ACC112 (cell line): ENCODE data around the gene NOTCH2.

Source experiments
- H2AFZ ChIP-seq: fragments of 200-600 bp; sonication (generic); one replicate; pipeline ENCODE4 v1.6.0; 2017; ENCODE audit warnings: antibody characterized with exemption, low read length; ENCODE audit not compliant: unreplicated experiment
- H3K27ac ChIP-seq: fragments of 200-600 bp; sonication (generic); 2 replicates; pipeline ENCODE4 v1.5.1; 2014; ENCODE audit warnings: low read depth, mild to moderate bottlenecking, antibody characterized with exemption, low read length, moderate library complexity
- H3K27me3 ChIP-seq: fragments of 200-600 bp; sonication (generic); 2 replicates; pipeline ENCODE4 v1.6.1; 2014; ENCODE audit warnings: mild to moderate bottlenecking, antibody characterized with exemption, low read length, moderate library complexity, mixed read lengths; ENCODE audit not compliant: insufficient read depth
- H3K36me3 ChIP-seq: fragments of 200-600 bp; sonication (generic); 2 replicates; pipeline ENCODE4 v1.6.1; 2016; ENCODE audit warnings: mild to moderate bottlenecking, antibody characterized with exemption, low read length, moderate library complexity, mixed read lengths; ENCODE audit not compliant: insufficient read depth
- H3K4me1 ChIP-seq: fragments of 200-600 bp; sonication (generic); one replicate; pipeline ENCODE4 v1.6.1; 2016; ENCODE audit warnings: low read length, mixed read lengths; ENCODE audit not compliant: insufficient read depth, unreplicated experiment, control insufficient read depth
- H3K4me3 ChIP-seq: fragments of 200-600 bp; sonication (generic); 2 replicates; pipeline ENCODE4 v1.5.1; 2014; ENCODE audit warnings: mild to moderate bottlenecking, low read depth, low read length
- H3K79me2 ChIP-seq: fragments of 200-600 bp; sonication (generic); one replicate; pipeline ENCODE4 v1.6.0; 2016; ENCODE audit warnings: low read length; ENCODE audit not compliant: control insufficient read depth, unreplicated experiment, insufficient read depth

The NOTCH2 gene

GRCh38 chr1:119974013-119974412, 95.4 kb downstream of the NOTCH2 start:
- no peaks in the 10 kb centered on the region for H3K27me3 ChIP-seq
- H3K4me1 ChIP-seq = no peaks in the 10 kb centered on the region
- H3K27ac ChIP-seq = no peak overlapping the region
- peaks cover 30% of the 10 kb centered on the region for H3K36me3 ChIP-seq
- no peak overlapping the region for H2AFZ ChIP-seq
- no peak overlapping the region for H3K4me3 ChIP-seq
- peaks cover 13% of the 10 kb centered on the region for H3K79me2 ChIP-seq

- Histone ChIP-seq H3K27ac (no peak overlapping the region), H3K4me3 (no peak overlapping the region), H3K36me3 (peaks cover 44% of the 10 kb centered on the region), H3K79me2 (peaks cover 7% of the 10 kb centered on the region), H3K27me3 (no peaks in the 10 kb centered on the region), H2AFZ (no peak overlapping the region), H3K4me1 (no peaks in the 10 kb centered on the region)
These were observed 97.5 kb downstream of the NOTCH2 start for GRCh38 chr1:119971710-119972570.

GRCh38 chr1:119968601-119969000, 100.9 kb downstream of the NOTCH2 start:
- Histone ChIP-seq H3K79me2 (peaks cover 7% of the 10 kb centered on the region), H3K27me3 (no peaks in the 10 kb centered on the region), H3K4me1 (peaks cover 12% of the 10 kb centered on the region), H3K27ac (no peak overlapping the region), H3K4me3 (no peak overlapping the region), H3K36me3 (peaks cover 67% of the 10 kb centered on the region), H2AFZ (no peak overlapping the region)

GRCh38 chr1:119968068-119968492, 101.4 kb downstream of the NOTCH2 start:
- Histone ChIP-seq H3K4me3 (no peak overlapping the region), H2AFZ (no peak overlapping the region), H3K4me1 (peaks cover 12% of the 10 kb centered on the region), H3K27me3 (no peaks in the 10 kb centered on the region), H3K79me2 (peaks cover 7% of the 10 kb centered on the region), H3K27ac (no peak overlapping the region), H3K36me3 (peaks cover 72% of the 10 kb centered on the region)

GRCh38 chr1:119966681-119967080, 102.8 kb downstream of the NOTCH2 start:
- peaks cover 16% of the 10 kb centered on the region for H3K4me1 ChIP-seq

GRCh38 chr1:119966020-119966419, 103.4 kb downstream of the NOTCH2 start:
- Histone ChIP-seq H3K27me3 (no peaks in the 10 kb centered on the region), H3K79me2 (peaks cover 5% of the 10 kb centered on the region), H3K4me3 (no peak overlapping the region), H3K4me1 (peaks cover 23% of the 10 kb centered on the region), H3K27ac (no peak overlapping the region), H2AFZ (no peak overlapping the region), H3K36me3 (peaks cover 66% of the 10 kb centered on the region)

More at GRCh38 chr1:119966681-119967080, 102.8 kb downstream of the NOTCH2 start:
- Histone ChIP-seq H3K4me3 (no peak overlapping the region), H3K27me3 (no peaks in the 10 kb centered on the region), H3K36me3 (peaks cover 73% of the 10 kb centered on the region), H3K79me2 (peaks cover 2% of the 10 kb centered on the region), H2AFZ (no peak overlapping the region), H3K27ac (no peak overlapping the region)

GRCh38 chr1:119964673-119965363, 104.6 kb downstream of the NOTCH2 start:
- Histone ChIP-seq H2AFZ (no peak overlapping the region), H3K27ac (no peak overlapping the region), H3K4me1 (peaks cover 34% of the 10 kb centered on the region), H3K4me3 (no peak overlapping the region), H3K79me2 (peaks cover 9% of the 10 kb centered on the region), H3K36me3 (peaks cover 59% of the 10 kb centered on the region), H3K27me3 (no peaks in the 10 kb centered on the region)

GRCh38 chr1:119962296-119962968, 107.0 kb downstream of the NOTCH2 start:
- Histone ChIP-seq H3K4me1 (peaks cover 47% of the 10 kb centered on the region), H2AFZ (no peak overlapping the region), H3K79me2 (peaks cover 16% of the 10 kb centered on the region), H3K27ac (no peak overlapping the region), H3K36me3 (peaks cover 47% of the 10 kb centered on the region), H3K27me3 (no peaks in the 10 kb centered on the region), H3K4me3 (no peak overlapping the region)

- H3K27me3 ChIP-seq = no peaks in the 10 kb centered on the region
- no peak overlapping the region for H3K27ac ChIP-seq
- peaks cover 42% of the 10 kb centered on the region for H3K36me3 ChIP-seq
- no peak overlapping the region for H2AFZ ChIP-seq
- H3K79me2 ChIP-seq = peaks cover 16% of the 10 kb centered on the region
- H3K4me1 ChIP-seq = peaks cover 45% of the 10 kb centered on the region
- no peak overlapping the region for H3K4me3 ChIP-seq
These were observed 109.0 kb downstream of the NOTCH2 start for GRCh38 chr1:119960501-119960900.

- Histone ChIP-seq H3K36me3 (peaks cover 39% of the 10 kb centered on the region), H3K4me3 (no peak overlapping the region; the same call in 1 of the 2 replicates), H3K27ac (peak overlapping the region; percentile 45), H3K4me1 (peaks cover 35% of the 10 kb centered on the region), H2AFZ (no peak overlapping the region), H3K79me2 (peaks cover 16% of the 10 kb centered on the region), H3K27me3 (no peaks in the 10 kb centered on the region)
These were observed 109.9 kb downstream of the NOTCH2 start for GRCh38 chr1:119959268-119960220.
